ENCODE results near the gene VPS18. TPM values are rescaled to one million over a fixed set of nuclear protein-coding genes. Genes with fewer than 3 reads are reported as not detected.

Gene VPS18
- total and polyA plus RNA-seq, 2 experiments from 2014 or later: 5.9 to 42.5 TPM

DNA sequence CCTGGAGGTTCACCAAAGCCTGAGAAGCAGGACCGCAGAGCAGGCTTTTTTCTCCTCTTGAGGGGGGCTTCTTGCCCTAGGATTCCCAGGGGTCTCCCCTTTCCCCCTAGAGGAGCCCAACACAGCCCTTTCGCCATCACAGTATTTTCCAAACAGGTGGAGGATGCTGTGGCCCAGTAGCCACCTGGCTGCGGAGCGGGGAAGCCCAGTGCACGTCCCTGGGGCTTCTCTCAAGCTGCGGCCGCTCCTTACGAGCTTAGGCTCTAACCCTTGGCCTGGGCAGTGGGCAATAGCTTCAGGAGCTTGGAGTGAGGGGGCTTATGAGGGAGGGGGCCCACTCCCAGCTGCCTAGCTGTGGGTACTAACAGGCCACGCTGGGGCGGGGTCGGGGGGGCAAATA lies 23.3 kb downstream of the VPS18 start:
- Histone ChIP-seq H3K9me2 (ENCODE audit: insufficient read depth) (no peaks in the 10 kb centered on the region), H3K4me2 (no peak overlapping the region), H3K27me3 (ENCODE audit: insufficient read depth) (peaks cover 22% of the 10 kb centered on the region), H3K79me2 (replicated peaks; ENCODE audit: insufficient read depth) (no peaks in the 10 kb centered on the region), H3F3A (replicated peaks; ENCODE audit: low read depth) (0 out of 2 replicates have a peak, but pooled peaks cover 10% of the 10 kb centered on the region), H4K20me1 (replicated peaks; ENCODE audit: insufficient read depth) (no peaks in the 10 kb centered on the region), H3K4me3 (no peak overlapping the region), H2AFZ (no peak overlapping the region), H3K36me3 (ENCODE audit: insufficient read depth) (no peaks in the 10 kb centered on the region), H3K4me1 (ENCODE audit: insufficient read depth) (peaks cover 7% of the 10 kb centered on the region; the same call in 1 of the 2 replicates), H3K27ac (ENCODE audit: low read depth) (no peak overlapping the region)
- Mint-ChIP-seq H3K9me3 (no peaks in the 10 kb centered on the region), H3K27me3 (ENCODE audit: insufficient read depth, low read depth, poor library complexity) (peaks cover 31% of the 10 kb centered on the region), H3K4me1 (peaks cover 23% of the 10 kb centered on the region), H3K27ac (no peak overlapping the region), H3K4me3 (no peak overlapping the region), H3K36me3 (ENCODE audit: low read depth) (no peaks in the 10 kb centered on the region)
- ATAC-seq (peak; percentile 39), DNase-seq (ENCODE audit: low spot score) (peak; percentile 51)
- TF ChIP-seq STAT1 (IDR thresholded peaks at IDR 0.05; ENCODE audit: unreplicated experiment) (no peak), JUNB (IDR thresholded peaks at IDR 0.05; ENCODE audit: unreplicated experiment) (no peak), EZH2phosphoT487 (IDR thresholded peaks at IDR 0.05; ENCODE audit: unreplicated experiment) (no peak), ZNF114 (CRISPR knock-in tag; IDR thresholded peaks at IDR 0.05) (no peak)
- TF ChIP-seq, protein P1, sequence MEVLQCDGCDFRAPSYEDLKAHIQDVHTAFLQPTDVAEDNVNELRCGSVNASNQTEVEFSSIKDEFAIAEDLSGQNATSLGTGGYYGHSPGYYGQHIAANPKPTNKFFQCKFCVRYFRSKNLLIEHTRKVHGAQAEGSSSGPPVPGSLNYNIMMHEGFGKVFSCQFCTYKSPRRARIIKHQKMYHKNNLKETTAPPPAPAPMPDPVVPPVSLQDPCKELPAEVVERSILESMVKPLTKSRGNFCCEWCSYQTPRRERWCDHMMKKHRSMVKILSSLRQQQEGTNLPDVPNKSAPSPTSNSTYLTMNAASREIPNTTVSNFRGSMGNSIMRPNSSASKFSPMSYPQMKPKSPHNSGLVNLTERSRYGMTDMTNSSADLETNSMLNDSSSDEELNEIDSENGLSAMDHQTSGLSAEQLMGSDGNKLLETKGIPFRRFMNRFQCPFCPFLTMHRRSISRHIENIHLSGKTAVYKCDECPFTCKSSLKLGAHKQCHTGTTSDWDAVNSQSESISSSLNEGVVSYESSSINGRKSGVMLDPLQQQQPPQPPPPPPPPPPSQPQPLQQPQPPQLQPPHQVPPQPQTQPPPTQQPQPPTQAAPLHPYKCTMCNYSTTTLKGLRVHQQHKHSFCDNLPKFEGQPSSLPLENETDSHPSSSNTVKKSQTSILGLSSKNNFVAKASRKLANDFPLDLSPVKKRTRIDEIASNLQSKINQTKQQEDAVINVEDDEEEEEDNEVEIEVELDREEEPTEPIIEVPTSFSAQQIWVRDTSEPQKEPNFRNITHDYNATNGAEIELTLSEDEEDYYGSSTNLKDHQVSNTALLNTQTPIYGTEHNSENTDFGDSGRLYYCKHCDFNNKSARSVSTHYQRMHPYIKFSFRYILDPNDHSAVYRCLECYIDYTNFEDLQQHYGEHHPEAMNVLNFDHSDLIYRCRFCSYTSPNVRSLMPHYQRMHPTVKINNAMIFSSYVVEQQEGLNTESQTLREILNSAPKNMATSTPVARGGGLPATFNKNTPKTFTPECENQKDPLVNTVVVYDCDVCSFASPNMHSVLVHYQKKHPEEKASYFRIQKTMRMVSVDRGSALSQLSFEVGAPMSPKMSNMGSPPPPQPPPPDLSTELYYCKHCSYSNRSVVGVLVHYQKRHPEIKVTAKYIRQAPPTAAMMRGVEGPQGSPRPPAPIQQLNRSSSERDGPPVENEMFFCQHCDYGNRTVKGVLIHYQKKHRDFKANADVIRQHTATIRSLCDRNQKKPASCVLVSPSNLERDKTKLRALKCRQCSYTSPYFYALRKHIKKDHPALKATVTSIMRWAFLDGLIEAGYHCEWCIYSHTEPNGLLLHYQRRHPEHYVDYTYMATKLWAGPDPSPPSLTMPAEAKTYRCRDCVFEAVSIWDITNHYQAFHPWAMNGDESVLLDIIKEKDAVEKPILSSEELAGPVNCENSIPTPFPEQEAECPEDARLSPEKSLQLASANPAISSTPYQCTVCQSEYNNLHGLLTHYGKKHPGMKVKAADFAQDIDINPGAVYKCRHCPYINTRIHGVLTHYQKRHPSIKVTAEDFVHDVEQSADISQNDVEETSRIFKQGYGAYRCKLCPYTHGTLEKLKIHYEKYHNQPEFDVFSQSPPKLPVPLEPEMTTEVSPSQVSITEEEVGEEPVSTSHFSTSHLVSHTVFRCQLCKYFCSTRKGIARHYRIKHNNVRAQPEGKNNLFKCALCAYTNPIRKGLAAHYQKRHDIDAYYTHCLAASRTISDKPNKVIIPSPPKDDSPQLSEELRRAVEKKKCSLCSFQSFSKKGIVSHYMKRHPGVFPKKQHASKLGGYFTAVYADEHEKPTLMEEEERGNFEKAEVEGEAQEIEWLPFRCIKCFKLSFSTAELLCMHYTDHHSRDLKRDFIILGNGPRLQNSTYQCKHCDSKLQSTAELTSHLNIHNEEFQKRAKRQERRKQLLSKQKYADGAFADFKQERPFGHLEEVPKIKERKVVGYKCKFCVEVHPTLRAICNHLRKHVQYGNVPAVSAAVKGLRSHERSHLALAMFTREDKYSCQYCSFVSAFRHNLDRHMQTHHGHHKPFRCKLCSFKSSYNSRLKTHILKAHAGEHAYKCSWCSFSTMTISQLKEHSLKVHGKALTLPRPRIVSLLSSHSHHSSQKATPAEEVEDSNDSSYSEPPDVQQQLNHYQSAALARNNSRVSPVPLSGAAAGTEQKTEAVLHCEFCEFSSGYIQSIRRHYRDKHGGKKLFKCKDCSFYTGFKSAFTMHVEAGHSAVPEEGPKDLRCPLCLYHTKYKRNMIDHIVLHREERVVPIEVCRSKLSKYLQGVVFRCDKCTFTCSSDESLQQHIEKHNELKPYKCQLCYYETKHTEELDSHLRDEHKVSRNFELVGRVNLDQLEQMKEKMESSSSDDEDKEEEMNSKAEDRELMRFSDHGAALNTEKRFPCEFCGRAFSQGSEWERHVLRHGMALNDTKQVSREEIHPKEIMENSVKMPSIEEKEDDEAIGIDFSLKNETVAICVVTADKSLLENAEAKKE (CRISPR knock-in tag; IDR thresholded peaks at IDR 0.05): no peak
- TF ChIP-seq, protein P2, sequence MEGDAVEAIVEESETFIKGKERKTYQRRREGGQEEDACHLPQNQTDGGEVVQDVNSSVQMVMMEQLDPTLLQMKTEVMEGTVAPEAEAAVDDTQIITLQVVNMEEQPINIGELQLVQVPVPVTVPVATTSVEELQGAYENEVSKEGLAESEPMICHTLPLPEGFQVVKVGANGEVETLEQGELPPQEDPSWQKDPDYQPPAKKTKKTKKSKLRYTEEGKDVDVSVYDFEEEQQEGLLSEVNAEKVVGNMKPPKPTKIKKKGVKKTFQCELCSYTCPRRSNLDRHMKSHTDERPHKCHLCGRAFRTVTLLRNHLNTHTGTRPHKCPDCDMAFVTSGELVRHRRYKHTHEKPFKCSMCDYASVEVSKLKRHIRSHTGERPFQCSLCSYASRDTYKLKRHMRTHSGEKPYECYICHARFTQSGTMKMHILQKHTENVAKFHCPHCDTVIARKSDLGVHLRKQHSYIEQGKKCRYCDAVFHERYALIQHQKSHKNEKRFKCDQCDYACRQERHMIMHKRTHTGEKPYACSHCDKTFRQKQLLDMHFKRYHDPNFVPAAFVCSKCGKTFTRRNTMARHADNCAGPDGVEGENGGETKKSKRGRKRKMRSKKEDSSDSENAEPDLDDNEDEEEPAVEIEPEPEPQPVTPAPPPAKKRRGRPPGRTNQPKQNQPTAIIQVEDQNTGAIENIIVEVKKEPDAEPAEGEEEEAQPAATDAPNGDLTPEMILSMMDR (conservative IDR thresholded peaks at IDR 0.05; ENCODE audit: low read depth in 2 of 2): peak in 1 of 2 experiments; percentile 28; a peak in 1 of 4 replicates
- TF ChIP-seq, protein P3, sequence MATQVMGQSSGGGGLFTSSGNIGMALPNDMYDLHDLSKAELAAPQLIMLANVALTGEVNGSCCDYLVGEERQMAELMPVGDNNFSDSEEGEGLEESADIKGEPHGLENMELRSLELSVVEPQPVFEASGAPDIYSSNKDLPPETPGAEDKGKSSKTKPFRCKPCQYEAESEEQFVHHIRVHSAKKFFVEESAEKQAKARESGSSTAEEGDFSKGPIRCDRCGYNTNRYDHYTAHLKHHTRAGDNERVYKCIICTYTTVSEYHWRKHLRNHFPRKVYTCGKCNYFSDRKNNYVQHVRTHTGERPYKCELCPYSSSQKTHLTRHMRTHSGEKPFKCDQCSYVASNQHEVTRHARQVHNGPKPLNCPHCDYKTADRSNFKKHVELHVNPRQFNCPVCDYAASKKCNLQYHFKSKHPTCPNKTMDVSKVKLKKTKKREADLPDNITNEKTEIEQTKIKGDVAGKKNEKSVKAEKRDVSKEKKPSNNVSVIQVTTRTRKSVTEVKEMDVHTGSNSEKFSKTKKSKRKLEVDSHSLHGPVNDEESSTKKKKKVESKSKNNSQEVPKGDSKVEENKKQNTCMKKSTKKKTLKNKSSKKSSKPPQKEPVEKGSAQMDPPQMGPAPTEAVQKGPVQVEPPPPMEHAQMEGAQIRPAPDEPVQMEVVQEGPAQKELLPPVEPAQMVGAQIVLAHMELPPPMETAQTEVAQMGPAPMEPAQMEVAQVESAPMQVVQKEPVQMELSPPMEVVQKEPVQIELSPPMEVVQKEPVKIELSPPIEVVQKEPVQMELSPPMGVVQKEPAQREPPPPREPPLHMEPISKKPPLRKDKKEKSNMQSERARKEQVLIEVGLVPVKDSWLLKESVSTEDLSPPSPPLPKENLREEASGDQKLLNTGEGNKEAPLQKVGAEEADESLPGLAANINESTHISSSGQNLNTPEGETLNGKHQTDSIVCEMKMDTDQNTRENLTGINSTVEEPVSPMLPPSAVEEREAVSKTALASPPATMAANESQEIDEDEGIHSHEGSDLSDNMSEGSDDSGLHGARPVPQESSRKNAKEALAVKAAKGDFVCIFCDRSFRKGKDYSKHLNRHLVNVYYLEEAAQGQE (IDR thresholded peaks at IDR 0.05; ENCODE audit: unreplicated experiment): no peak
- TF ChIP-seq, protein P4, sequence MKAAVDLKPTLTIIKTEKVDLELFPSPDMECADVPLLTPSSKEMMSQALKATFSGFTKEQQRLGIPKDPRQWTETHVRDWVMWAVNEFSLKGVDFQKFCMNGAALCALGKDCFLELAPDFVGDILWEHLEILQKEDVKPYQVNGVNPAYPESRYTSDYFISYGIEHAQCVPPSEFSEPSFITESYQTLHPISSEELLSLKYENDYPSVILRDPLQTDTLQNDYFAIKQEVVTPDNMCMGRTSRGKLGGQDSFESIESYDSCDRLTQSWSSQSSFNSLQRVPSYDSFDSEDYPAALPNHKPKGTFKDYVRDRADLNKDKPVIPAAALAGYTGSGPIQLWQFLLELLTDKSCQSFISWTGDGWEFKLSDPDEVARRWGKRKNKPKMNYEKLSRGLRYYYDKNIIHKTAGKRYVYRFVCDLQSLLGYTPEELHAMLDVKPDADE (IDR thresholded peaks at IDR 0.05): no peak
